MM.1S (cell line): ENCODE measurements around the gene HRAS.

Source experiments
- CTCF ChIP-seq: fragments of 300-600 bp; sonication (generic); IDR thresholded peaks from 2 replicates; pipeline ENCODE4 v1.5.1; 2016; ENCODE audit warnings: antibody characterized with exemption, low read length, mixed read lengths
- EZH2 ChIP-seq: fragments of 300-600 bp; sonication (generic); optimal IDR thresholded peaks from 2 replicates; pipeline ENCODE3; 2017; ENCODE audit warnings: low read depth, mild to moderate bottlenecking, antibody characterized with exemption, low read length, mixed read lengths

GRCh38 chr11:579830-580601, 44.6 kb upstream of the HRAS start:
- no peak for TF ChIP-seq CTCF
- TF ChIP-seq EZH2 = no peak
